Non-pigmented ciliary epithelial cell (primary cell): ENCODE measurements around the gene PIP5K1C.

Experiments used
- DNase-seq: peaks from one replicate; pipeline ENCODE4 v3.0.0-alpha.2; 2010; ENCODE audit warnings: low read depth

PIP5K1C gene

GRCh38 chr19:3625996-3626472 is 74.2 kb downstream of the PIP5K1C start:
- DNase-seq, result no peak

- DNase-seq, result no peak
Observed at GRCh38 chr19:3623716-3624115, 76.6 kb downstream of the PIP5K1C start.

- no peak for DNase-seq
Observed at GRCh38 chr19:3622224-3622623, 78.0 kb downstream of the PIP5K1C start.

GRCh38 chr19:3621689-3622088 is 78.6 kb downstream of the PIP5K1C start:
- no peak for DNase-seq

- no peak for DNase-seq
Observed at GRCh38 chr19:3620817-3621547, 79.3 kb downstream of the PIP5K1C start.

GRCh38 chr19:3620145-3620816 is 80.0 kb downstream of the PIP5K1C start:
- DNase-seq, result no peak

- no peak for DNase-seq
Observed at GRCh38 chr19:3619631-3620012, 80.6 kb downstream of the PIP5K1C start.

- no peak for DNase-seq
Observed at GRCh38 chr19:3618811-3619630, 81.2 kb downstream of the PIP5K1C start.

- DNase-seq, result no peak
Observed at GRCh38 chr19:3618144-3618810, 82.0 kb downstream of the PIP5K1C start.

- no peak for DNase-seq
Observed at GRCh38 chr19:3617463-3617862, 82.8 kb downstream of the PIP5K1C start.

- DNase-seq, result no peak
Observed at GRCh38 chr19:3615524-3616135, 84.6 kb downstream of the PIP5K1C start.

- DNase-seq, result no peak
Observed at GRCh38 chr19:3614858-3615505, 85.3 kb downstream of the PIP5K1C start.

GRCh38 chr19:3613818-3614661 is 86.2 kb downstream of the PIP5K1C start:
- DNase-seq, result no peak

- no peak for DNase-seq
Observed at GRCh38 chr19:3612901-3613741, 87.1 kb downstream of the PIP5K1C start.

- DNase-seq, result no peak
Observed at GRCh38 chr19:3612330-3612729, 87.9 kb downstream of the PIP5K1C start.

GRCh38 chr19:3611841-3612240 is 88.4 kb downstream of the PIP5K1C start:
- DNase-seq, result no peak

GRCh38 chr19:3610745-3611717 is 89.2 kb downstream of the PIP5K1C start:
- DNase-seq, result no peak
